MG63 (cell line): ENCODE results near the gene KEL. TPM values are rescaled to one million over a fixed set of nuclear protein-coding genes. Genes with fewer than 3 reads are reported as not detected.
A peak's percentile ranks its signal among the peaks of the same experiment; 100 is the strongest.

ENCODE experiments used
- DNase-seq: peaks from one replicate; pipeline ENCODE4 v3.0.0-alpha.2; 2020
- H3K27me3 ChIP-seq: fragments of 250-450 bp; sonication (Bioruptor Pico); 2 replicates; pipeline ENCODE4 v1.5.1; 2020; ENCODE audit warnings: mild to moderate bottlenecking, moderate library complexity
- H3K36me3 ChIP-seq: fragments of 250-450 bp; sonication (Bioruptor Pico); 2 replicates; pipeline ENCODE4 v1.5.1; 2020; ENCODE audit warnings: mild to moderate bottlenecking, moderate library complexity
- H3K4me3 ChIP-seq: fragments of 250-450 bp; sonication (Bioruptor Pico); 2 replicates; pipeline ENCODE4 v1.5.1; 2020; ENCODE audit warnings: mild to moderate bottlenecking, moderate library complexity
- H3K9me3 ChIP-seq: fragments of 250-450 bp; sonication (Bioruptor Pico); 2 replicates; pipeline ENCODE4 v1.5.1; 2020; ENCODE audit warnings: mild to moderate bottlenecking, moderate library complexity
- total RNA-seq: library from RNA; depleted of rRNA; stranded (reverse); fragments of >200 nt; shearing (Covaris generic); gene quantifications from 2 replicates; pipeline ENCODE4 v1.2.3, GENCODE V29; 2014; ENCODE audit warnings: low replicate concordance

KEL gene
- total RNA-seq, 1 experiment from 2014 or later = not detected

- H3K9me3 ChIP-seq = no peaks in the 10 kb centered on the region
- DNase-seq = no peak
- H3K4me3 ChIP-seq = no peak overlapping the region
- no peaks in the 10 kb centered on the region for H3K36me3 ChIP-seq
- H3K27me3 ChIP-seq = no peaks in the 10 kb centered on the region
Measured at GRCh38 chr7:142915315-142915714, 46.8 kb downstream of the KEL start.

GRCh38 chr7:142914121-142914520, 48.0 kb downstream of the KEL start:
- no peaks in the 10 kb centered on the region for H3K36me3 ChIP-seq
- H3K9me3 ChIP-seq = no peaks in the 10 kb centered on the region
- DNase-seq = no peak
- no peak overlapping the region for H3K4me3 ChIP-seq
- no peaks in the 10 kb centered on the region for H3K27me3 ChIP-seq

- Histone ChIP-seq H3K9me3 (no peaks in the 10 kb centered on the region), H3K4me3 (no peak overlapping the region), H3K27me3 (no peaks in the 10 kb centered on the region), H3K36me3 (no peaks in the 10 kb centered on the region)
- DNase-seq = no peak
Measured at GRCh38 chr7:142913566-142913965, 48.6 kb downstream of the KEL start.

- H3K27me3 ChIP-seq = no peaks in the 10 kb centered on the region
- H3K36me3 ChIP-seq = no peaks in the 10 kb centered on the region
- H3K4me3 ChIP-seq = no peak overlapping the region
- DNase-seq = no peak
- no peaks in the 10 kb centered on the region for H3K9me3 ChIP-seq
Measured at GRCh38 chr7:142913051-142913450, 49.1 kb downstream of the KEL start.

GRCh38 chr7:142910481-142910880, 51.7 kb downstream of the KEL start:
- no peak overlapping the region for H3K4me3 ChIP-seq
- H3K9me3 ChIP-seq = no peaks in the 10 kb centered on the region
- H3K27me3 ChIP-seq = no peaks in the 10 kb centered on the region
- DNase-seq = no peak
- no peaks in the 10 kb centered on the region for H3K36me3 ChIP-seq

GRCh38 chr7:142910031-142910433, 52.1 kb downstream of the KEL start:
- Histone ChIP-seq H3K9me3 (no peaks in the 10 kb centered on the region), H3K36me3 (no peaks in the 10 kb centered on the region), H3K27me3 (no peaks in the 10 kb centered on the region), H3K4me3 (no peak overlapping the region)
- no peak for DNase-seq

GRCh38 chr7:142908921-142909890, 53.0 kb downstream of the KEL start:
- Histone ChIP-seq H3K36me3 (no peaks in the 10 kb centered on the region), H3K4me3 (no peak overlapping the region), H3K9me3 (no peaks in the 10 kb centered on the region), H3K27me3 (no peaks in the 10 kb centered on the region)
- peak; percentile 13 for DNase-seq

- Histone ChIP-seq H3K27me3 (no peaks in the 10 kb centered on the region), H3K36me3 (no peaks in the 10 kb centered on the region), H3K4me3 (no peak overlapping the region), H3K9me3 (no peaks in the 10 kb centered on the region)
- DNase-seq = no peak
Measured at GRCh38 chr7:142908290-142908689, 53.9 kb downstream of the KEL start.

- no peak for DNase-seq
- Histone ChIP-seq H3K9me3 (no peaks in the 10 kb centered on the region), H3K27me3 (no peaks in the 10 kb centered on the region), H3K36me3 (no peaks in the 10 kb centered on the region), H3K4me3 (no peak overlapping the region)
Measured at GRCh38 chr7:142906643-142907042, 55.5 kb downstream of the KEL start.

- Histone ChIP-seq H3K36me3 (no peaks in the 10 kb centered on the region), H3K27me3 (no peaks in the 10 kb centered on the region), H3K9me3 (no peaks in the 10 kb centered on the region), H3K4me3 (no peak overlapping the region)
- no peak for DNase-seq
Measured at GRCh38 chr7:142905759-142906158, 56.4 kb downstream of the KEL start.

GRCh38 chr7:142904128-142904527, 58.0 kb downstream of the KEL start:
- Histone ChIP-seq H3K4me3 (no peak overlapping the region), H3K36me3 (no peaks in the 10 kb centered on the region), H3K9me3 (no peaks in the 10 kb centered on the region), H3K27me3 (no peaks in the 10 kb centered on the region)
- DNase-seq = no peak

GRCh38 chr7:142901426-142902259, 60.5 kb downstream of the KEL start:
- no peak overlapping the region for H3K4me3 ChIP-seq
- H3K36me3 ChIP-seq = no peaks in the 10 kb centered on the region
- no peaks in the 10 kb centered on the region for H3K9me3 ChIP-seq
- DNase-seq = no peak
- no peaks in the 10 kb centered on the region for H3K27me3 ChIP-seq

GRCh38 chr7:142899661-142900060, 62.5 kb downstream of the KEL start:
- no peaks in the 10 kb centered on the region for H3K9me3 ChIP-seq
- DNase-seq = no peak
- H3K27me3 ChIP-seq = no peaks in the 10 kb centered on the region
- H3K4me3 ChIP-seq = no peak overlapping the region
- H3K36me3 ChIP-seq = no peaks in the 10 kb centered on the region

GRCh38 chr7:142898377-142899170, 63.6 kb downstream of the KEL start:
- H3K36me3 ChIP-seq = no peaks in the 10 kb centered on the region

GRCh38 chr7:142897691-142898090, 64.5 kb downstream of the KEL start:
- no peak for DNase-seq
- H3K36me3 ChIP-seq = no peaks in the 10 kb centered on the region
- H3K4me3 ChIP-seq = no peak overlapping the region
- H3K9me3 ChIP-seq = no peaks in the 10 kb centered on the region
- H3K27me3 ChIP-seq = no peaks in the 10 kb centered on the region

More at GRCh38 chr7:142898377-142899170, 63.6 kb downstream of the KEL start:
- Histone ChIP-seq H3K9me3 (no peaks in the 10 kb centered on the region), H3K4me3 (no peak overlapping the region), H3K27me3 (no peaks in the 10 kb centered on the region)
- no peak for DNase-seq

- no peak for DNase-seq
- Histone ChIP-seq H3K9me3 (no peaks in the 10 kb centered on the region), H3K4me3 (no peak overlapping the region), H3K27me3 (no peaks in the 10 kb centered on the region), H3K36me3 (no peaks in the 10 kb centered on the region)
Measured at GRCh38 chr7:142896741-142897379, 65.3 kb downstream of the KEL start.
